DMS114 treated with DMSO at 0.1 percent for 48 hours (cell line): ENCODE measurements around the gene CCR5.
"Not testable (repeated sequence)": the region's sequence is repeated elsewhere in the genome, so short reads cannot be mapped to it uniquely, and the experiment has no call there.

Source experiments
- DNase-seq: peaks from one replicate; lab custom pipeline; 2025; ENCODE audit not compliant: unreplicated experiment; lab: John Stamatoyannopoulos, UW

The CCR5 gene

DNA sequence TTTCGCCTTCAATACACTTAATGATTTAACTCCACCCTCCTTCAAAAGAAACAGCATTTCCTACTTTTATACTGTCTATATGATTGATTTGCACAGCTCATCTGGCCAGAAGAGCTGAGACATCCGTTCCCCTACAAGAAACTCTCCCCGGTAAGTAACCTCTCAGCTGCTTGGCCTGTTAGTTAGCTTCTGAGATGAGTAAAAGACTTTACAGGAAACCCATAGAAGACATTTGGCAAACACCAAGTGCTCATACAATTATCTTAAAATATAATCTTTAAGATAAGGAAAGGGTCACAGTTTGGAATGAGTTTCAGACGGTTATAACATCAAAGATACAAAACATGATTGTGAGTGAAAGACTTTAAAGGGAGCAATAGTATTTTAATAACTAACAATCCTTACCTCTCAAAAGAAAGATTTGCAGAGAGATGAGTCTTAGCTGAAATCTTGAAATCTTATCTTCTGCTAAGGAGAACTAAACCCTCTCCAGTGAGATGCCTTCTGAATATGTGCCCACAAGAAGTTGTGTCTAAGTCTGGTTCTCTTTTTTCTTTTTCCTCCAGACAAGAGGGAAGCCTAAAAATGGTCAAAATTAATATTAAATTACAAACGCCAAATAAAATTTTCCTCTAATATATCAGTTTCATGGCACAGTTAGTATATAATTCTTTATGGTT is at the start of gene CCR5:
CCR5 (plus strand) TSS at position 108 of the 680 bp plus-strand sequence. CDS start 1,957 bp downstream, outside the sequence.
- no peak for DNase-seq

DNA sequence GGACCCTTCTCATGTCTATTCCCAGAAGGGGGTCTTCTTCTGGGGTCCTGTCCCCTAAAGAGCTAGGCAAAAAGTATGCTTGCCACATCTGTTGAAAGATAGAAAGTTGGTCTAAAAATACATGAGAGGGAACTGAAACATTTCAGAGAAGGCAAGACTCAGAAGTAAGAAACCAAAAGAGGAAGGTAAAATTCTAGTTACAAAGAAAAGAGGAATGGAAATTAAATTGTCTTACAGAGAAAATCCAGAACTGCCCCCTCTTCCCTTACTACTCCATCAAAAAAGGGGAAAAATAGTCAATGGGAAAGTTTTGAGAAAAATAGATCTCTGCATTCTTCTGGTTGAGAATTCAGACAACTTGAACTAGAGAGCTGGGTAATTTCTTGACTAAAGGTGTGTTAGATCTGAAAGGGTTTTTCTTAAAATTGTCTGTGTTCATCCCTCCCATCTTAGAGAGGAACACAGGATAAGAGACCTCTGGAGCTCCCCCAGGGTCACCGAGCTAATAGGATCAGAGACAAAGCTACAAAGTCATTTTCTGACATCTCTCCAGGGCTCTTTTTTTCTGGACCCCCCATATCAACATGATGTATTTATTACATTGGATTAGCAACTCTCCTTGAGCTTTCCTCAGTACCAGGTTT is 49.2 kb upstream of the CCR5 start:
- no peak for DNase-seq

GRCh38 chr3:46324036-46324435 is 46.7 kb upstream of the CCR5 start:
- no peak for DNase-seq

DNA sequence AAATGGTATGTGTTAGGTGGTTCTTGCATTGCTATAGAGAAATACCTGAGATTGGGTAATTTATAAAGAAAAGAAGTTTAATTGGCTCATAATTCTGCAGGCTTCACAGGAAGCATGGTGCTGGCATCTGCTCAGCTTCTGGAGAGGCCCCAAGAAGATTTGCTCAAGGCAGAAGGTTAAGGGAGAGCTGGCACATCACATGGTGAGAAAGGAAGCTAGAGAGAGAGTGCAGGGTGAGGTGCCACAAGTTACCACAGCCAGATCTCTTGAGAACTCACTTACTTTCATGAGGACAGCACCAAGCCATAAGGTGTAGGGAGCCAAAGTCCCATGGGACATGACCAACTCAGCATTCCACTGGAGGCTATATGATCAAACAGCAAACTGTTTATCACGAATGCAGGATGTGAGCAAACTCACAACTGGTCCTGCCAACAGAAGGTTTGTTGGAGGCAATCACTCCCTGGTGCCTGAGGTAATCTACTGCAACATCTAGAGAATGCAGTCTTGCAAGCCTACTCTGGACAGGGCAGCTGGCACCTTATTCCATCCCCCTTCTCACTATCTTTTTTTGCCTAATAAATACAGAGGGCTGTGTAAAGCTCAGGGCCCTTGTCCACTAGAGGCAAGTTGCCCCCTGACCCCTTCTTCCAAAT is 45.0 kb upstream of the CCR5 start:
- DNase-seq, result no peak

GRCh38 chr3:46330676-46331075 is 40.1 kb upstream of the CCR5 start:
- DNase-seq, result not testable (repeated sequence)

GRCh38 chr3:46334741-46335478 is 35.8 kb upstream of the CCR5 start:
- no peak for DNase-seq

DNA sequence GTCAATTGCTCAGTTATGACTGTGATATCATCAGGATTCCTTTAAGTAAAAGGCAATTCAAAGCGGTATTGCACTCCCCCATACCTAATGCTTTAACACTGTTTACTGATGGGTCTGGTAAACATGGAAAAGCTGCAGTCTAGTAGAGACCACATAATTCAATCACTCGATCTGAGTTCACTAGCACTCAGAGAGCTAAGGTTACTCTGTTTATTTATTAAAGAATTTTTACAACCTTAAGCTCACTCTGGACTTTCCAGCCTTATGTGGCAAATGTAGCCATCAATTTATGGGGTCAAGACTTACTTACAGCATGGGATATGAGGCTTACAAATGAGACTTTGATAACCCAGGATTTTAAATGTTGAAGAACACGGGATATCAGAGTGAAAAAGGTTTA is 35.2 kb upstream of the CCR5 start:
- DNase-seq, result no peak

- no peak for DNase-seq
These were observed 32.8 kb upstream of the CCR5 start for GRCh38 chr3:46337911-46338310.

DNA sequence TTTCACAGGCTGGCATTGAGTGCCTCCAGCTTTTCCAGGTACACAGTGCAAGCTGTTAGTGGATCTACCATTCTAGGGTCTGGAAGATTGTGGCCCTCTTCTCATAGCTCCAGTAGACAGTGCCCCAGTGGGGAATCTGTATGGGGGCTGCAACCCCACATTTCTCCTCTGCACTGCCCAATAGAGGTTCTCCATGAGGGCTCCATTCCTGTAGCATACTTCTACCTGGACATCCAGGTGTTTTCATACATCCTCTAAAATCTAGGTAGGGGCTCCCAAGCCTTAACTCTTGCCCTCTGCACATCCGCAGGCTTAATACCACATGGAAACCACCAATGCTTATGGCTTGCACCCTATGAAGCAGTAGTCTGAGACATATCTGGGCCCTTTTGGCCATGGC is 31.9 kb upstream of the CCR5 start:
- no peak for DNase-seq

- no peak for DNase-seq
These were observed 26.3 kb upstream of the CCR5 start for GRCh38 chr3:46344476-46344875.

DNA sequence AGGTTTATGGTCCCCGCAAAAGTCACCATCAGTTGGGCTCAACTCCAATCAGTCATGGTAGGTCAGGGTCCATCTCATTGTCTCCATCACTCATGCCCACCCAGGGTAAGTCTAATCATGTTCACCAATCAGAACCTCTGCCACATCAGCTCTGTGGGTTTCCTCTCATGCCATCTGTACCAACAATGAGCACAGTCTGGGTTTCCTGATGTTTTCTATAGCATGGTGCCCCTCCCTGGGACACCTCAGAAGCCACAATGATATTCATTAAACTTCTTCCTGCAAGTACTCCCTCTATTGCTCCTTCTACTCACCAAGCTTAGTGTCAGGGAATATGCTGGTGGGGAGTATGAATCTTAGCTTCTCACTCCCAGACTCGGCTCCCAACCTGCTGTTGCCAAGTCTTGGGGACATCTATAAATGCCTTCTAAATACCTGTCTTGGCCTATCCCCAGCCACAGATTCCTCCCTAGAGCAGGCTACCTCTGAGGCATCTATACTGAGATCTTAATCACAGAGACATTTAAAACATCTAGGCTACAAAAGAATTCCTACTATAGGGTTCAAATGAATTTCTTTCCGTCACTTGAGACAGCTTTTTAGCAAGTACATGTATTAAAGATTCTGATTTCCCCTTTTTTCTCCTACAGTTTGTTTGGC is 21.8 kb upstream of the CCR5 start:
- no peak for DNase-seq

DNA sequence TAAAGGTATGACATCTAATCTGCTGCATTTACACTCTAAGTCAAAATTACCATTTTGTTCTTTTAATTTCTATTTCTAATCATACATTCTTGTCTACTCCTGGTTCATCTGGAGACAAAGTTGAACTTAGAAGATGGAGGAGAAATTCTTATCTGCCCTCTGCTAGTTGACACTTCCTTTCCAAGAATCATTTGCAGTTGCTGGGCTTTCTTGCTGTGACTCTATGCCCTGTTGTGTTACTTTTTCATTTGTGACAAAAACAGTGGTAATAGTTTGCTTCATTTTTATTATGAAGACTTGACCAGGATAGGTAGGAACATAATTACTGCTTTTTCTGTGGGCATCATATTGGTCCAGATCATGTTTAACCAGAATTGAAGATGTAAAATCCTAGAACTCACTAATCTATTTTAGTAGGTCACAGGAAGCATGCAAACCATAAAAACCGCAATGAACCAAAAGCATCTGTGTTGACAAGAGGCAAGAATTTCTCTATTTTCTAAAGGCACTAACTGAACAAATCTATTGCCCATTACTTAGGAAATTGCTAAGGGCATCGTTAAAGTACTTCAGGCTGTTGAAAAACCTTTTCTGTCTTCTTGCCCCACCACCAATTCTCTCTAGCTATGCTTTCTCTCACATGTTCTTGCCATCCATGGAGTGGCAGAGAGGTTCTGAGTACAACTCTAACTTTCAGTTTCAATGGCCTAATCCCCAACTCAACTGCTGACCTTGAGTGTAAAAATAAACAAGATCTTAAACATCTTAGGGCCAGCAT is 21.1 kb upstream of the CCR5 start:
- DNase-seq, result no peak

DNA sequence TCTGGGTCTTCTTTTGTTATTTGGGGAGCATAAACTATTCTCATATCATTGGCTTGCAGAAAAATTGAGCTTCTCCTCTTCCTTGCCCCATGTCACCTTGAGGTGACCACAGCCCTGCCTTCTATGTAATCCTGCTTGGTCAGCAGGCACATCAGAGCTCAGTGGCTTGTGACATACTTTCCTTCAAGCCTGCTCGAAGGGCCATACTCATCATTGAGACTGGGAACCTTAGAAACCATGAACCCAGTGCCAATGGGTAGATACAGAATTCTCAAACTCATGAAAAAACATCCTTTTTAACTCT is 20.5 kb upstream of the CCR5 start:
- no peak for DNase-seq

GRCh38 chr3:46351646-46352045 is 19.1 kb upstream of the CCR5 start:
- DNase-seq, result no peak

DNA sequence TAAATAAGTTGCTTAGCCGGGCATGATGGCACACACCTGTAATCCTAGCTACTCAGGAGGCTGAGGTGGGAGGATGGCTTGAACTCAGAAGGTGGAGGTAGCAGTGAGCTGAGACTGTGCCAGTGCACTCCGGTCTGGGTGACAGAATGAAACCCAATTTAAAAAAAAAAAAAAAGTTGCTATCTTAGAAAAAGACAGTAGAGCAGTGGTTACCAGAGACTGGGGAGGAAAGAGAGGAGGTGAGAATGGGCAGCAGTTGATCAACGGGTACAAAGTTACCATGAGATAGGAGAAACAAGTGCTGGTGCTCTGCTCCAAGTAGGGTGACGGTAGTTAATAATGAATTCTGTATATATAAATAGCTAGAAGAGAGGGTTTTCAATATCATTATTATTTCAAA is 17.7 kb upstream of the CCR5 start:
- DNase-seq, result no peak

- DNase-seq, result no peak
These were observed 16.9 kb upstream of the CCR5 start, which contains the start of gene CCR2 for GRCh38 chr3:46353647-46354410. TSS of gene CCR2 (plus strand) at chr3:46354111. CDS start at chr3:46357528, 3,417 bp downstream.

- DNase-seq, result no peak
These were observed 16.3 kb upstream of the CCR5 start for GRCh38 chr3:46354478-46354877.

DNA sequence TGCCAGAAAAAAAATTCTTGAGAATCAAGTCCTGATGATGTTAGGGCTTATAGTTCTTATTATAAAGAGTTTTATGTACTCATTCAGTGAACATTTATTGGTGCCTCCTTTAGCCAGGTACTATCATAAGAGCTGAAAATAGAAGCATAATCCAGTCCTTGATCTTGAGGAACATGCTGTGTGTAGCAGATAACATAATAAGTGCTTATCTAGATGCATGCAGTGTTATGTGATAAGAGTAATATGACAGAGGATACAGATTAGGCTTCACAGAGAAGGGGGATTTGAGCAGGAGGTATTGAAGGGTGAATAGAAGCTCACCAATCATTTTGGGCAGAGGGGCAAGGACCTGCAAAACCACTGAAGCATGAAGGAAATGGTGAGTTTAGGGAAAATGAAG is 15.8 kb upstream of the CCR5 start:
- no peak for DNase-seq

GRCh38 chr3:46356276-46356675 is 14.5 kb upstream of the CCR5 start:
- no peak for DNase-seq

- no peak for DNase-seq
These were observed 13.8 kb upstream of the CCR5 start for GRCh38 chr3:46356909-46357308.
